Gastroesophageal sphincter (tissue), 4 donors: ENCODE measurements around the gene MTA1. TPM values are rescaled to one million over a fixed set of nuclear protein-coding genes. Genes with fewer than 3 reads are reported as not detected.

Experiments
- ATAC-seq: fragments of 150-250 bp; one replicate; pipeline ENCODE4 v1.9.1; 2016; ENCODE audit warnings: mild to moderate bottlenecking, moderate library complexity
- H3K27ac ChIP-seq, 4 donors: fragments of 200-600 bp; sonication (generic) in 3 of 4; 1 replicate in 3 of 4; 2 replicates in 1 of 4; pipeline ENCODE4 v1.5.1; 2016 to 2019
- H3K27me3 ChIP-seq: fragments of 200-600 bp; sonication (generic); one replicate; pipeline ENCODE4 v1.5.1; 2019
- H3K36me3 ChIP-seq, 2 donors: fragments of 200-600 bp; sonication (generic); one replicate each; pipeline ENCODE4 v1.5.1; 2019; ENCODE audit warnings: control low read depth in 1 of 2
- H3K4me1 ChIP-seq, 3 donors: fragments of 200-600 bp; sonication (generic); 1 replicate in 2 of 3; 2 replicates in 1 of 3; pipeline ENCODE4 v1.5.1; 2016 to 2019; ENCODE audit warnings: control low read depth in 2 of 3
- H3K4me3 ChIP-seq, 2 donors: fragments of 200-600 bp; sonication (generic); one replicate each; pipeline ENCODE4 v1.5.1; 2019; ENCODE audit warnings: mild to moderate bottlenecking in 1 of 2, moderate library complexity in 1 of 2
- H3K9me3 ChIP-seq, 3 donors: fragments of 200-600 bp; sonication (generic); one replicate each; pipeline ENCODE4 v1.5.1; 2017 to 2019; ENCODE audit warnings: control low read depth in 2 of 3
- EP300 ChIP-seq: sonication (generic); formaldehyde crosslinking; IDR thresholded peaks from one replicate; pipeline ENCODE4 v1.6.1; 2017; ENCODE audit warnings: antibody characterized with exemption, mild to moderate bottlenecking
- POLR2A ChIP-seq, 2 donors: fragments of 450-650 bp; IDR thresholded peaks; one replicate each; pipeline ENCODE4 v1.6.1; 2017; ENCODE audit warnings: antibody characterized with exemption in 2 of 2, mild to moderate bottlenecking in 2 of 2, moderate library complexity in 1 of 2
- POLR2AphosphoS5 ChIP-seq: sonication (generic); formaldehyde crosslinking; IDR thresholded peaks from one replicate; pipeline ENCODE4 v1.6.1; 2017; ENCODE audit warnings: antibody characterized with exemption
- WGBS, 2 donors: methylation state at CpG; one replicate each; pipeline ENCODE4 v1.1.5; 2018; ENCODE audit warnings: low coverage in 1 of 2; 5-methylcytosine and 5-hydroxymethylcytosine counted together
- total RNA-seq, 4 donors: library from RNA; depleted of rRNA; stranded (reverse); fragments of >200 nt; gene quantifications; one replicate each; pipeline ENCODE4 v1.1.0, GENCODE V29; 2016
- TF ChIP-seq, protein P1 (sequence below), 4 experiments: fragments of 200-600 bp in 2 of 4; fragments of 450-650 bp in 2 of 4; sonication (generic) in 1 of 4; IDR thresholded peaks; one replicate each; pipeline ENCODE4 v1.5.1; 2017 to 2019; ENCODE audit warnings: antibody characterized with exemption in 4 of 4, mild to moderate bottlenecking in 2 of 4, moderate library complexity in 2 of 4

Gene MTA1
- total RNA-seq, 4 donors from 2014 or later, result 48.0 to 83.5 (median 58.7) TPM

GRCh38 chr14:105464501-105464900, 44.9 kb downstream of the MTA1 start:
- H3K4me1 ChIP-seq, result peaks cover 3 to 22% (median 14%) of the 10 kb centered on the region in 3 donors

GRCh38 chr14:105465209-105466031, 45.8 kb downstream of the MTA1 start:
- H3K36me3 ChIP-seq, result peaks cover 0 to 94% of the 10 kb centered on the region in 2 donors
- H3K4me1 ChIP-seq, result peaks cover 3 to 31% (median 14%) of the 10 kb centered on the region in 3 donors
- ATAC-seq, result no peak
- no peak overlapping the region for H3K4me3 ChIP-seq
- no peaks in the 10 kb centered on the region for H3K27me3 ChIP-seq
- no peaks in the 10 kb centered on the region for H3K9me3 ChIP-seq
- WGBS, 2 donors, result 60% methylated on average over 1 of the region's 20 CpGs; no CpG with 5 or more reads in 1 of the 2 donors
- no peak for TF ChIP-seq EP300
- TF ChIP-seq POLR2A (IDR thresholded peaks at IDR 0.05), result no peak
- no peak for TF ChIP-seq POLR2AphosphoS5
- TF ChIP-seq, protein P1, sequence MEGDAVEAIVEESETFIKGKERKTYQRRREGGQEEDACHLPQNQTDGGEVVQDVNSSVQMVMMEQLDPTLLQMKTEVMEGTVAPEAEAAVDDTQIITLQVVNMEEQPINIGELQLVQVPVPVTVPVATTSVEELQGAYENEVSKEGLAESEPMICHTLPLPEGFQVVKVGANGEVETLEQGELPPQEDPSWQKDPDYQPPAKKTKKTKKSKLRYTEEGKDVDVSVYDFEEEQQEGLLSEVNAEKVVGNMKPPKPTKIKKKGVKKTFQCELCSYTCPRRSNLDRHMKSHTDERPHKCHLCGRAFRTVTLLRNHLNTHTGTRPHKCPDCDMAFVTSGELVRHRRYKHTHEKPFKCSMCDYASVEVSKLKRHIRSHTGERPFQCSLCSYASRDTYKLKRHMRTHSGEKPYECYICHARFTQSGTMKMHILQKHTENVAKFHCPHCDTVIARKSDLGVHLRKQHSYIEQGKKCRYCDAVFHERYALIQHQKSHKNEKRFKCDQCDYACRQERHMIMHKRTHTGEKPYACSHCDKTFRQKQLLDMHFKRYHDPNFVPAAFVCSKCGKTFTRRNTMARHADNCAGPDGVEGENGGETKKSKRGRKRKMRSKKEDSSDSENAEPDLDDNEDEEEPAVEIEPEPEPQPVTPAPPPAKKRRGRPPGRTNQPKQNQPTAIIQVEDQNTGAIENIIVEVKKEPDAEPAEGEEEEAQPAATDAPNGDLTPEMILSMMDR (IDR thresholded peaks at IDR 0.05), result no peak
- no peak overlapping the region for H3K27ac ChIP-seq

More at GRCh38 chr14:105464501-105464900, 44.9 kb downstream of the MTA1 start:
- H3K36me3 ChIP-seq, result peaks cover 0 to 90% of the 10 kb centered on the region in 2 donors
- WGBS, 2 donors, result 42 to 94% methylated on average over 2 to 16 of the region's 33 CpGs
- no peak for ATAC-seq
- no peak overlapping the region for H3K27ac ChIP-seq
- no peak for TF ChIP-seq EP300
- TF ChIP-seq, protein P1 (IDR thresholded peaks at IDR 0.05), result no peak
- TF ChIP-seq POLR2AphosphoS5, result no peak
- no peak for TF ChIP-seq POLR2A (IDR thresholded peaks at IDR 0.05)
- H3K4me3 ChIP-seq, result no peak overlapping the region
- H3K9me3 ChIP-seq, result no peaks in the 10 kb centered on the region
- H3K27me3 ChIP-seq, result no peaks in the 10 kb centered on the region

DNA sequence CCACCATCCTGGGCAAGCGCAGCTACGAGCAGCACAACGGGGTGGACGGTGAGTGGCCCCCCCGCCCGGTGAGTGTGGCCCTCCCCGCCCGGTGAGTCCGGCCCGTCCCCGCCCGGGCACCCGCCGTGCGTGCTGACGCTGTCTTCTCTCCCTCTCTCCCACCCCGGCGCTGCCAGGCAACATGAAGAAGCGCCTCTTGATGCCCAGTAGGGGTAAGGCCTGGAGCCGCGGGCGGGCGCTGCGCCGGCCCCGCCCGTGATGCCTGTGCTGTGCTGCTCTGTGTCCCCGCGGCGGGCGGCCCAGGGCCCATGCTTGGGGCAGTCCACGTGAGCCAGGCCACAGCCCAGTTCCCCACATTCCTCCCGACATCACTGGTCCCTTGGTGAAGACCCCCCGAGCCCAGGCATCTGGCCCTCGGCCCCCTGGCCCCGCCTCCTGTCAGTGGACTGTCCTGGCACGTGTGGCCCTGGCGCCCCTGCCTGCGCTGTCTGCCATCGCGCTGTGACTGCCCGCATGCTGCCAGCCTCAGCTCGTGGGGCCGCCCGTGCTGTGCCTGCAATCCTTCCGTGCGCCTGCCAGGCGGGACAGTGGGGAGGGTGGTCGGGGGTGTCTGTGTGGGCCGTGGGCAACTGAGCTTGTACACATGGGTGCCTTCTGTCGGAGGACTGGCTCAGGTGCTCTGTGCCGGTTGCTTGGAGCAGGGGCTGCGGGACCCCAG, 47.1 kb downstream of the MTA1 start:
- no peaks in the 10 kb centered on the region for H3K27me3 ChIP-seq
- ATAC-seq, result no peak
- H3K36me3 ChIP-seq, result peaks cover 0 to 87% of the 10 kb centered on the region in 2 donors
- TF ChIP-seq EP300 (no peak), POLR2A (IDR thresholded peaks at IDR 0.05) (no peak), POLR2AphosphoS5 (no peak)
- TF ChIP-seq, protein P1 (IDR thresholded peaks at IDR 0.05), result no peak
- H3K9me3 ChIP-seq, result no peaks in the 10 kb centered on the region
- no CpG with 5 or more reads among the region's 53 CpGs for WGBS, 2 donors
- H3K27ac ChIP-seq, result peak overlapping the region in 2 of 4 donors; percentile 92 to 96
- no peak overlapping the region for H3K4me3 ChIP-seq
- peaks cover 3 to 43% (median 24%) of the 10 kb centered on the region in 3 donors for H3K4me1 ChIP-seq

DNA sequence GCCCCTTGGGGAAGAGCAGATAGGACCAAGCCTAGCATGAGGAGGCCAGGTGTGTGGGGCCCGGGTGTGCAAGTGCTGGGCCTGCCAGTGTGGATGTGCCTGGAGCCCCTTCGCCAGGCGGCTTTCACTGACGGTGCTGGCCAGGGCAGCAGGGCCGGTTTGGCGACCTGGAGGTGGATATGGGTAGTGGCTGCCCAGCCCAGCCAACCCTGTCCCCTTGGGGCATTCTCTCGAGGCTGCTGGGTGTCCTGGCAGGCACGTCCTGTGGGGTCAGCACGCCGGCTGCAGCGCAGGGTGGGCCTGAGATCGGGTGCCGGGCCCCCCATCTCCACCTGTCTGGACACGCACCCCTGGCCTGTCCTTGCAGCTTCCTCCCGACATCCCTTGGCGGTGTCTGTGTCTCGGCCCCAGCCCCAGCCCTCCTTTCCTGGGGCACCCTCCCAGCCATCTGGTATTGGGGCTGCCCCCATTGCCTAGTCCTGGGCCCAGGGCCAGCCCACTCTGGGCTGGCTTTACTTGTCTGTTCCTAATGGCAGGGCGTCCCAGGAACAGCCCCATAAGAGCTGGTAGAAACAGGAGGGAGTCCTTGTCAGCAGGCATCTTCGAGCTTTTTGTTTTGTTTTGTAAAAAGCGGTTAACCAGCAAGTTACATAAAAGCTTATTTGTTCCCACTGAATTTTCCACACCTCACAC, 47.8 kb downstream of the MTA1 start:
- Histone ChIP-seq H3K27ac (peak overlapping the region in 3 of 4 donors; percentile 78 to 96 (median 92)), H3K9me3 (no peaks in the 10 kb centered on the region), H3K36me3 (peaks cover 0 to 80% of the 10 kb centered on the region in 2 donors), H3K4me3 (no peak overlapping the region), H3K4me1 (peaks cover 3 to 50% (median 31%) of the 10 kb centered on the region in 3 donors), H3K27me3 (no peaks in the 10 kb centered on the region)
- WGBS, 2 donors, result 75% methylated on average over 3 of the region's 20 CpGs; no CpG with 5 or more reads in 1 of the 2 donors
- TF ChIP-seq, protein P1 (IDR thresholded peaks at IDR 0.05), result no peak
- TF ChIP-seq POLR2A (IDR thresholded peaks at IDR 0.05), result no peak
- no peak for TF ChIP-seq EP300
- no peak for TF ChIP-seq POLR2AphosphoS5
- ATAC-seq, result no peak
